ENCODE data around the gene CEP131. TPM values are rescaled to one million over a fixed set of nuclear protein-coding genes. Genes with fewer than 3 reads are reported as not detected.

Gene CEP131
- total RNA-seq, 2 donors from 2014 or later: 23.2 to 28.0 TPM

DNA sequence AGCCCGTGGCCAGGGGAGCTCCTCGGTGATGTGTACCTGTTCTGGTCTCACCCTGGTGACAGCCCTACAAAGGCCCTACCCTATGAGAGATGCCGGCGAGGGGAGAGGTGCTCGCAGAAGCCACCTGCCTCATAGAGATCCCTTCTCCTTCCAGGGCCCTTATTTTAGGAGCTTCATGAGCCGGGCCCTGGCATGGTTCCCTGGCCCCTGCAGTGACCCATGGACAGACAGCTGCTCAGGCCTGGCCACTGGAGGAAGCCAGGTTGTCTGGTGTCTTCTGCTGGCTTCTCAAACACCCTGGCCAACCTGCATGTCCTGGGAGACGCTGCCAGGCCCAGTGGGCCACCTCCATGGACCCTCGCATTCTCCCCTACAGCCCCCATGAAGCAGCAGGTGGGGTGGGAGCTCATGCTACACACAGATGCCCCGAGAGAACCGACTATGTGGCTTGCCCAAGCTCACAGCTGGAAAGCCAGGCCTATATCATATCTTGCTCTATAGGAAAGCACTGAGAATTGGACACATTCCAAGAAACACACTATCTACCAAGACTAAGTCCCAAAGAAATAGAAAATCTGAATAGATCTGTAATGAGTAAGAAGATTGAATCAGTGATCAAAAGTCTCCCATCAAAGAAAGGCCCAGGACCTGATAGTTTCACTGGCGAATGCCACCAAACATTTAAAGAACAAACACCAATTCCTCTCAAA, 49.6 kb downstream of the CEP131 start:
- no peak overlapping the region for H3K4me3 ChIP-seq (ENCODE audit: low read length)
- WGBS, 2 experiments (ENCODE audit: insufficient coverage in 1 of 2, insufficient read length in 1 of 2): 94 to 97% methylated on average over 9 to 11 of the region's 11 CpGs
- Mint-ChIP-seq H3K27me3 (ENCODE audit: insufficient read depth) (no peaks in the 10 kb centered on the region), H3K4me1 (no peaks in the 10 kb centered on the region), H3K9me3 (peaks cover 2% of the 10 kb centered on the region), H3K4me3 (no peak overlapping the region), H3K36me3 (ENCODE audit: low read depth) (no peaks in the 10 kb centered on the region), H3K27ac (no peak overlapping the region)
- TF ChIP-seq, protein P1, sequence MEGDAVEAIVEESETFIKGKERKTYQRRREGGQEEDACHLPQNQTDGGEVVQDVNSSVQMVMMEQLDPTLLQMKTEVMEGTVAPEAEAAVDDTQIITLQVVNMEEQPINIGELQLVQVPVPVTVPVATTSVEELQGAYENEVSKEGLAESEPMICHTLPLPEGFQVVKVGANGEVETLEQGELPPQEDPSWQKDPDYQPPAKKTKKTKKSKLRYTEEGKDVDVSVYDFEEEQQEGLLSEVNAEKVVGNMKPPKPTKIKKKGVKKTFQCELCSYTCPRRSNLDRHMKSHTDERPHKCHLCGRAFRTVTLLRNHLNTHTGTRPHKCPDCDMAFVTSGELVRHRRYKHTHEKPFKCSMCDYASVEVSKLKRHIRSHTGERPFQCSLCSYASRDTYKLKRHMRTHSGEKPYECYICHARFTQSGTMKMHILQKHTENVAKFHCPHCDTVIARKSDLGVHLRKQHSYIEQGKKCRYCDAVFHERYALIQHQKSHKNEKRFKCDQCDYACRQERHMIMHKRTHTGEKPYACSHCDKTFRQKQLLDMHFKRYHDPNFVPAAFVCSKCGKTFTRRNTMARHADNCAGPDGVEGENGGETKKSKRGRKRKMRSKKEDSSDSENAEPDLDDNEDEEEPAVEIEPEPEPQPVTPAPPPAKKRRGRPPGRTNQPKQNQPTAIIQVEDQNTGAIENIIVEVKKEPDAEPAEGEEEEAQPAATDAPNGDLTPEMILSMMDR (conservative IDR thresholded peaks at IDR 0.05): no peak
- no peaks in the 10 kb centered on the region for H3K4me1 ChIP-seq (ENCODE audit: control insufficient read depth, insufficient read depth, low read length)
- no peaks in the 10 kb centered on the region for H3K36me3 ChIP-seq (ENCODE audit: control insufficient read depth, insufficient read depth, low read length)
- no peak overlapping the region for H3K27ac ChIP-seq (ENCODE audit: low read depth, low read length)
- no peak overlapping the region for H3K9ac ChIP-seq (ENCODE audit: extremely low read depth, low read length, poor library complexity, severe bottlenecking)
- peaks cover 6% of the 10 kb centered on the region for H3K9me3 ChIP-seq (ENCODE audit: control insufficient read depth, low read length)
- no peak for DNase-seq
- H3K27me3 ChIP-seq (ENCODE audit: control insufficient read depth, insufficient read depth, low read length, poor library complexity, severe bottlenecking): no peaks in the 10 kb centered on the region

DNA sequence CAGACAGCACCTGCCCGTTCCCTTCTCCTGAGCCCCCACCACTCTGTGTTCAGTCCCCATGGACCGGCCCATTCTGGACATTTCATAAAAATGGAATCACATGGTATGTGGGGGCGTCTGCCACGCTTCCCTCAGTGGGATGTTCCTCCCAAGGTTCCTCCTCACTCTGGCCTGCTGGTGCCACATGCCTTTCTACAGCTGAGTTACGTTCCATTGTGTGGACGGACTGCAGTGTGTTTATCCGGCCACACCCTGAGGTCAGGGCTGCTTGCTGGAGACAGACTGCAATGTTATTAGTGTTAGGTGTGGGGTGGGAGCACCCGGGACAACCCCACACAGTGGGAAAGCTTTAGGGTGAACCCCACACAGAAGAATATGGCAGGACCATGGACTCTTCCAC, 50.8 kb downstream of the CEP131 start:
- TF ChIP-seq, protein P1 (conservative IDR thresholded peaks at IDR 0.05): no peak
- H3K27me3 Mint-ChIP-seq (ENCODE audit: insufficient read depth): peaks cover 3% of the 10 kb centered on the region

DNA sequence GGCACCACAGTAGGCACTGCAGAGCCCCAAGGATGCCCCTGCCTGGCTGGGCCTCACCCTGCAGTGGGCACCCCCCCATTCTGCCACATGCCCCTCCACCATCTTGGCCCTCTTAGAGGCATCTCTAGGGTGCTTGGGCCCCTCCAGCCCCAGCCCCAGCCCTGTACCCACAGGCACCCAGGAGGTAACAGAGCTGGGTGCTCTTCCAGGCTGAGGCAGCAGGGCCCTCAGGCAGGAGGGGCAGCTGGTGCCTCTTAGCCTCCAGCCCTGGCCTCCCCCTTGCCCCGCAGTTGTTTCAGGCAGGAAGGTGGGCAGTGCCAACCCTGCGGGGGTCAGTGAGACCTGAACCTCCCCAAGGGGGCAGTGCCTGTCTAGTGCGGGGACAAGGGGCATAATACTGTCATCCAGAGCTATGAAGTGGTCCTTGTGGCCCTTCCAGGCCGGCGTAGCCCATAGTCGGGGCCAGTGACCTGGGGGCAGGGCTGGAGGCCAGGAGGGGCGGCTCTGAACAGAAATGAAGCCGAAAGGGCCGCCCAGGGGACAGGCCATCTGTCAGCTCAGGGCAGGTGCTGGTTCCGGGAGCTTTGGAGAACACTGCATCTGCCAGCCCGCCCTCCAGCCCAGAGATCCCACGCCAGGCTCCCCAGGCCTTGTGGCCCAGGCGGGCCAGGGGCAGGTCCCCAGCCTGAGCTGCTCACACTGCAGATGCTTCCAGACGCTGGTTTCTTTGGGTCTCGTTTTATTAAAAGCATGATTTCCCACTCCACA, 51.9 kb downstream of the CEP131 start:
- Mint-ChIP-seq H3K4me1 (no peaks in the 10 kb centered on the region), H3K36me3 (ENCODE audit: low read depth) (no peaks in the 10 kb centered on the region), H3K27ac (no peak overlapping the region), H3K9me3 (peaks cover 2% of the 10 kb centered on the region), H3K27me3 (ENCODE audit: insufficient read depth) (peaks cover 3% of the 10 kb centered on the region), H3K4me3 (no peak overlapping the region)
- Histone ChIP-seq H3K36me3 (ENCODE audit: control insufficient read depth, insufficient read depth, low read length) (no peaks in the 10 kb centered on the region), H3K9me3 (ENCODE audit: control insufficient read depth, low read length) (peaks cover 6% of the 10 kb centered on the region), H3K4me1 (ENCODE audit: control insufficient read depth, insufficient read depth, low read length) (no peaks in the 10 kb centered on the region), H3K27ac (ENCODE audit: low read depth, low read length) (no peak overlapping the region), H3K4me3 (ENCODE audit: low read length) (no peak overlapping the region), H3K27me3 (ENCODE audit: control insufficient read depth, insufficient read depth, low read length, poor library complexity, severe bottlenecking) (peaks cover 6% of the 10 kb centered on the region), H3K9ac (ENCODE audit: extremely low read depth, low read length, poor library complexity, severe bottlenecking) (no peak overlapping the region)
- TF ChIP-seq, protein P1 (conservative IDR thresholded peaks at IDR 0.05): no peak
- no peak for DNase-seq
- WGBS, 2 experiments (ENCODE audit: insufficient coverage in 1 of 2, insufficient read length in 1 of 2): 85 to 89% methylated on average over 12 to 15 of the region's 15 CpGs

More for the DNA sequence above, 50.8 kb downstream of the CEP131 start:
- peaks cover under 1% of the 10 kb centered on the region for H3K27me3 ChIP-seq (ENCODE audit: control insufficient read depth, insufficient read depth, low read length, poor library complexity, severe bottlenecking)
- peaks cover 2% of the 10 kb centered on the region for H3K9me3 Mint-ChIP-seq
- no peak overlapping the region for H3K9ac ChIP-seq (ENCODE audit: extremely low read depth, low read length, poor library complexity, severe bottlenecking)
- no peaks in the 10 kb centered on the region for H3K36me3 ChIP-seq (ENCODE audit: control insufficient read depth, insufficient read depth, low read length)
- 93 to 96% methylated on average over 4 to 8 of the region's 8 CpGs for WGBS, 2 experiments (ENCODE audit: insufficient coverage in 1 of 2, insufficient read length in 1 of 2)
- H3K4me3 Mint-ChIP-seq: no peak overlapping the region
- peaks cover 6% of the 10 kb centered on the region for H3K9me3 ChIP-seq (ENCODE audit: control insufficient read depth, low read length)
- H3K36me3 Mint-ChIP-seq (ENCODE audit: low read depth): no peaks in the 10 kb centered on the region
- H3K27ac ChIP-seq (ENCODE audit: low read depth, low read length): no peak overlapping the region
- no peak overlapping the region for H3K4me3 ChIP-seq (ENCODE audit: low read length)
- no peaks in the 10 kb centered on the region for H3K4me1 Mint-ChIP-seq
- DNase-seq: no peak
- H3K27ac Mint-ChIP-seq: no peak overlapping the region
- H3K4me1 ChIP-seq (ENCODE audit: control insufficient read depth, insufficient read depth, low read length): no peaks in the 10 kb centered on the region
